Activated naive CD4-positive, alpha-beta T cell treated with Interleukin-2 at 50 U/mL for 16 hours (primary cell): ENCODE data around the gene PADI6.

Experiments
- DNase-seq: peaks from one replicate; pipeline ENCODE4 v3.0.0-alpha.2; 2020

PADI6 gene

DNA sequence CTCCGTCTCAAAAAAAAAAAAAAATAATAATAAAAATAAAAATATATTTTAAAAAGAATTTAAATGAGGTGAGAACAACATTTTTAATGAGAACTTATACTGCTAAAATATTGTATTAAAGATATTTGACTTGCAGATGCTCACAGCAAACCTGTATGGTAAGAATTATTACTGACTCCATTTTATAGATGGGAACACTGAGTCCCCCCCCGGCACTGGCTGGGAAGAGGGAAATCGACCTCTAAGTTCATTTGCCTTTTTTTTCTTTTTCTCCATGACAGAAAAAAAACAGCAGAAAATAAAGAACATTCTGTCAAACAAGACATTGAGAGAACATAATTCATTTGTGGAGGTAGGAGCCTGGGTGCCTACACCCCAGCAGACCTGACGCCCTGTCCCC lies 13.4 kb upstream of the PADI6 start:
- DNase-seq, result no peak

DNA sequence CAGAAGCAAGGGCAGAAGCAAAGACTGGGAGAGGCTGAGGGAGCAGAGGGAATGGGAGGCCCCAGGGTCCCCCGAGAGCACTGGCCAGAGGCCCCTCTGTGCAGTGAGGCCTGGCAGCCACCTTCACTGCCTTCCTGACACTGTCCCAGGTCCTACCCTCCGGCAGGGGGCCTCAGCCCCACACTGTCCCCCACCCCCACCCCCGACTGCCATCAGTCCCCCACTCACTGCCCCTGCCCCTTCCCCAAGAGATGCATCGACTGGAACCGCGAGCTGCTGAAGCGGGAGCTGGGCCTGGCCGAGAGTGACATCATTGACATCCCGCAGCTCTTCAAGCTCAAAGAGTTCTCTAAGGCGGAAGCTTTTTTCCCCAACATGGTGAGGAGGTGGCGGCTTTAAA lies 13.0 kb upstream of the PADI6 start:
- no peak for DNase-seq

DNA sequence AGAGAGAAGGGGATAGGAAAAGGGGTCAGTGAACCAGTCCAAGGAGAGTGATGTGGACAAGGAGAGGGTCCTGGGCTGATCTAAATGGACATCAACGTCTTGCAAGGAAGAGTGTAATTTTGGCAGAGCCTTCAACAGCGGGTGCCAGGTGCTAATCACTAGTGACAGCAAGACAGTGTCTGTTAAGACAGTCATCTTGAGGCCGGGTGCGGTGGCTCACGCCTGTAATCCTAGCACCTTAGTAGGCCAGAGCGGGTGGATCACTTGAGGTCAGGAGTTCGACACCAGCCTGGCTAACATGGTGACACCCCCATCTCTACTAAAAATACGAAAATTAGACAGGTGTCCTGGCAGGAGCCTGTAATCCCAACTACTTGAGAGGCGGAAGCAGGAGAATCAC lies 12.2 kb upstream of the PADI6 start:
- no peak for DNase-seq

DNA sequence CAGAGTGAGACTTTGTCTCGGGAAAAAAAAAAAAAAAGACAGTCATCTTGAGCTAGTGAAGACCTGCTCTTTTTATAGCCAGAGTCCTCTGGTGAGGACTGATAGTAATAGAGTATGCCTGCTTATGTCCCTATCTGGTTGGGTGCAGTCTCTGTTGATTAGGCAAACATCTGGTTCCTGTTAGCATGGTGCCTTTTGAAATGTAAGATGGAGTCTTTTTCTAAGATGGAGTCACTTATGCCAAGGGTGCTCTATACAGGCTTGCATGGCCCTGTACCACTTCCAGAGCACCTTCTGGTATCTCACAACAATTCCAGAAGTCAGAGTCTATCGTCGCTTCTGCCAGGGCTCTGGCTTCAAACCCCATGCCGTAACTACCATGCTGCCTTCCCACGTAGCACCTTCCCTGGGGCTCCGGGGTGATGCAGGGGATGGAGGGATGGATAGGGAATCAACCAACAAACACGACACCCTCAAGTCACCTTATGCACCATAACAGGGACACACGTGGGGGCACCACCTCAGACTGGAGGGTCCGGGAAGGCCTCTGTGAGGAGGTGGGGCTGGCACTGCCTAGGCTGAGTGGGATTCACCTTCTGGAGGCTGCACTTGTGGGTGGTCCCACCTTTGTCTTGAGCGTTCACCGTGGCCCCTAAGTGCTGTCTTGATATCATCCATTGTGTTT lies 11.6 kb upstream of the PADI6 start:
- DNase-seq, result no peak

DNA sequence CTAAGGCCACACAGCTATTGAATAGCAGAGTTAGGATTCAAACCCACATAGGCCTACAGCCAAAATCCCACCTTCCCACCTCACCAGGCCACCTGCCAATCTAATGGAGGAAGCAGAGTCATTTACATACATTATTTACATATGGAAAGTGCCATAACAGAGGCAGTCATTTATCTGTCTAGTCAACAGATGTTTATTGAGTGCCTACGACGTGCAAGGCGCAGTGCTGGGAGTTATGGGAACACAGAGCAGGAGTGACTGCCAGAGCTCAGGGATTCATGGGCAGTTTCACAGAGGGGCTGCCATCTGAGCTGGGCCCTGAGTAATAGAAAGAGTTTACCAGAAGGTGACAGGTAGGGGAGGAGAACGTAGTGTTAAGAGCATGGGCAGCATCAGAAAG lies 10.3 kb upstream of the PADI6 start:
- DNase-seq, result no peak

DNA sequence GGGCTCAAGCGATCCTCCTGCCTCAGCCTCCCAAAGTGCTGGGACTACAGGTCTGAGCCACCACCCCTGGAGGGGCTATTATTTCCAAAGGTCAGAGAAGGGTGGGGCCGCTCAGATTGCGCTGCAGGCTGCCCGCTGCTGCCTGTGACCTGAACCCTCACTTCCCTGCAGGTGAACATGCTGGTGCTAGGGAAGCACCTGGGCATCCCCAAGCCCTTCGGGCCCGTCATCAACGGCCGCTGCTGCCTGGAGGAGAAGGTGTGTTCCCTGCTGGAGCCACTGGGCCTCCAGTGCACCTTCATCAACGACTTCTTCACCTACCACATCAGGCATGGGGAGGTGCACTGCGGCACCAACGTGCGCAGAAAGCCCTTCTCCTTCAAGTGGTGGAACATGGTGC lies 8.6 kb upstream of the PADI6 start:
- DNase-seq, result no peak

DNA sequence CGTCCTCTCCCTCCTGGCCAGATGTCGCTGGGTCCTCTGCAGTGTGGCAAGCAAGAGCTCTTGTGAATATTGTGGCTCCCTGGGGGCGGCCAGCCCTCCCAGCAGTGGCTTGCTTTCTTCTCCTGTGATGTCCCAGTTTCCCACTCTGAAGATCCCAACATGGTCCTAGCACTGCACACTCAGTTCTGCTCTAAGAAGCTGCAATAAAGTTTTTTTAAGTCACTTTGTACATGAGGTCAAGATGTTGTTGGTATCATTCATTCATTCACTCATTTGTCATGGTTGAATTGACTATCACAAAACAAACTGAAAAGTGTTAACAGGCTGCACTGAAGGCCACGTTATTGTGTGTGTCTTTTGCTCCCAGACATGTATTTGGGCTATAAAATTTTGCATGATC lies 8.2 kb upstream of the PADI6 start:
- no peak for DNase-seq

DNA sequence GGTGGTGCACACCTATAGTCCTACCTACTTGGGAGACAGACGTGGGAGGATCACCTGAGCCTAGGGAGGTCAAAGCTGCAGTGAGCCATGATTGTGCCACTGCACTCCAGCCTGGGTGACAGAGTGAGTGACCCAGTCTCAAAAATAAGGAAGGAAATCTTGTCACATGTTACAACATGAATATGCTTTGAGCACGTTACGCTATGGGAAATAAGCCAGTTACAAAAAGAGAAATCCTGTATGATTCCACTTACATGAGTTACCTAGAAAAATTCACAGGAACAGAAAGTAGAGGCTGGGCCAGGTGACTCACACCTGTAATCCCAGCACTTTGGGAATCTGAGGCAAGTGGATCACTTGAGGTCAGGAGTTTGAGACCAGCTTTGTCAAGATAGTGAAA lies 6.7 kb upstream of the PADI6 start:
- no peak for DNase-seq

DNA sequence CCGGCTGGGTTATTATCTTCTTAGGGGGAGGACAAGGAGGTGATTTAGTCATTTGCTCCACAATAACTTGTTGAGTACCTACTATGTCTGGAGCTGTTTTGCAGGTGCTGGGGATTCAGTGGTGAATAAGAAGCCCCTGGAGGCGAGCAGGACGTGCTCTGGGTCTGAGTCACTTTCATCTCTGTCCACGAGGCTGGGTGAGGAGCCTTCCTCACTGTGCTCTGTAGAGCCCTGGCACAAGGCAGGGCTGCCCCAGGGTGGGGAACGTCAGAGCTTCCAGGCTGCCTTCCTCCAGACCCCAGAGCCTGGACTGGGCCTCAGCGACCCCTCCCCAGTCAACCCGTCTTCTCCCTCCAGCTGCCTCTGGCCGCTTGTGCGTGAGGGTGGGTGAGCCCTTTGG lies 2.5 kb upstream of the PADI6 start:
- no peak for DNase-seq

DNA sequence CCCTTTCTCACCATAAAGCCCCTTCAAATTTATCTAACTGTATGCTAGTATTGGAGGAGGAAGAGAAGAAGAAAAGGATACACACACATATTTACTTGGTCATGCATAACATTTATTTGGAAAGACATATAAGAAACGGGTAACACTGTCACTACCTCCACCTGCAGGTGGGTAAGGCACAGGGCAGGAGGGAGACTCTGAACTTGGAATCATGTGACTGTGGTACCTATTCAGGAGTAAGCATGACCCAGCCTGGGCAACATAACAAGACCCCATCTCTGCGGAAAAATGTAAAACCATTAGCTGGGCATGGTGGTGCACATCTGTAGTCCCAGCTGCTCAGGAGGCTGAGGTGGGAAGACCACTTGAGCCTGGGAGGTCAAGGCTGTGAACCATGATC lies 1.4 kb upstream of the PADI6 start:
- DNase-seq, result no peak

DNA sequence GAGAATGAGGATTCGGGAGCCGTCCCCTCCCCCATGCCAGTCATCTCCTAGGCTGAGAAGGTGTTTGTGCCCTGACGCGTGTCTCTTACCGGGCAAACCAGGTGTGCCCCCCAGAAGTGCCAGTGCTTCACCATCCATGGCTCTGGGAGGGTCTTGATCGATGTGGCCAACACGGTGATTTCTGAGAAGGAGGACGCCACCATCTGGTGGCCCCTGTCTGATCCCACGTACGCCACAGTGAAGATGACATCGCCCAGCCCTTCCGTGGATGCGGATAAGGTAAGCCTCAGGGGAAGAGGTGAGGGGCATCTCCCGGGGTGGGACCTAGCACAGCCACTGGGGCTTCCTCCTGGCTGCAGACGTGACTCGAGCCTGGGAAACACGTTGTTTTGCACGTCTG lies 959 bp downstream of the PADI6 start:
- DNase-seq, result no peak

DNA sequence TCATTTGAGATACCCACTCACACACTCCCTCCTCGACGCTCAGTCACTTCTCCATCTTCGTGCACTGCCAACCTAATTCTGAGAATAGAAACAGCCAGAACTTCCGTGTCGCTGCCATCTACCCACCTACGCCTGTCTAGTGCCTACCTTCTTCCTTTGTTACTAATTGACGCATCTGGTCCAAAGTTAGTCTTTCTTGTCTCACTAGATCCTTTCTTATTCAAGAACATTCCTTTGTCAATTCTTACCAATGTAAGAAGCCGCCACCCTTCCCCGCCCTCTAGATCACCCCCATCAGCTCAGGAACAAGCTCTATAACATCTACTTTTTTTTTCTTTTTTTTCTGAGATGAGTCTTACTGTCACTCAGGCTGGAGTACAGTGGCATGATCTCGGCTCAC lies 3.7 kb downstream of the PADI6 start:
- DNase-seq, result no peak

DNA sequence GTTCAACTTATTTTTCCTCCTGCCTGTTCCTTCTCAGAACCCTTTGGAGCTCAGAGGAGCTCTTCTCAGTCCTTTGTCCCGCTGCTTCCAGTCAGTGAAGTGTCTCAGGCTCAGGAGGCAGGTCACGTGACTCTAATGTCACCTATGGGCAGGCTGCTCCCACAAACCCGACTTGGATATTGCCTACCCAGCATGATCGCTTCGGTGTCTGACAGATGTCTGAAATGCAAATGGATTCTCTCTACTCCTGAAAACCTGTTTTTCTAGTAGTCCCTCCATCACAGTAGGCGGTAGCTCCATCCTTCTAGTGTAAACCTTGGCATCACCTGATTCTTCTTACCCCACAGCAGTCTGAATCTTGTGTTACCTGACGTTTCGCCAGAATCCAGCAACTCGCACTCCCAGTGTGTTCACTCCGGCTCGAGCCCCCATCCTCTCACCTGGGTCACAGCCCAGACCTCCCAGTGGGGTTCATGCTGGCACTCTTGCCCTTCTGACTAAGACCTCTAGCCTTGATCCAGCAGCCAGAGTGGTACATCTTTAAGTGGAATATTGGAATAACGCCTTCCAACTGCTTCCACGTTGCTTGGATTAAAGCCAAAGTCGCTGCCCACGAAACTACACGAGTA lies 5.4 kb downstream of the PADI6 start:
- DNase-seq, result no peak

DNA sequence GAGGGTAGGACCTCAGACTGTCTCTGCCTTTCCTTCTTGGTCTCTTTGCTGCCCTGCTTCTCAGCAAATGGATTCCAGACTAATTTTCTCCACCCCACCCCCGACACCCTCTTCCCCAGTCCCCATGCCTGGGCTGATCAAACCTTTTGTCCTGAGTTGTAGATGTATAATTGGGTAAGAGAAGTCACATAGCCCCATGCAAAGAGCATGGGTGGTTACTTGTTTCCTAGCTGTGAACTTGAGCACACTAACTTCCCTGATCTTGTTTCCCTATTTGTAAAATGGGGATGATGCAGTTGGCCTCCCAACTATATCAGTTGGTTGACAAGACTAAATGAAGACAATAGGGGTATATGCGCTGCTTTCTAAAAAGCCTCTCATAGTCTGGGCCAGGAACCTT lies 9.2 kb downstream of the PADI6 start:
- no peak for DNase-seq

DNA sequence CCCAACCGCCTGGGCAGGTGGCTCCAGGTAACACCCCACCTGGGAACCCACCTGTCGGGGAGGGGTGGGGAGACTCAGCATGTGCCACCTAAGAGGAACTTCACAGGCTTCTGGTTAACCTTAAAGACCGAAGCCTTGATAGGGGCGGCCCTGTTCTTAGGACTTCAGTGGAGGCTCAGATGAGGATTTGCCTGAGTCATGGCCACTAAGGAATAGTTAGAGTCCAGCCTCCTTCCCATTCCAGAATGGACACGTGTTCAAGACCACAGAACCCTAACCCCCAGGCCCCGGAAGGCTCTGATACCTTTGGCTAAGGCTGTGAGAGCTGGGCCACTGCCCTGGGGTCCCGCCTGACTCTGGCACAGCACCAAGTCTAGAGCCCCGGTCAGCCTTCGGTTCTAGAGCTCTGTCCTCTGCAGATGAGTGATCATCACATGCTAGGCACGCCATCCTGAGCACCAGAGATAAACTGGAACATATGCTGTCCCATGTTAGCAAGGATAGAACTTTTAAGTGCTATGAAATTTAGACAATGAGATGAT lies 20.3 kb downstream of the PADI6 start:
- no peak for DNase-seq

DNA sequence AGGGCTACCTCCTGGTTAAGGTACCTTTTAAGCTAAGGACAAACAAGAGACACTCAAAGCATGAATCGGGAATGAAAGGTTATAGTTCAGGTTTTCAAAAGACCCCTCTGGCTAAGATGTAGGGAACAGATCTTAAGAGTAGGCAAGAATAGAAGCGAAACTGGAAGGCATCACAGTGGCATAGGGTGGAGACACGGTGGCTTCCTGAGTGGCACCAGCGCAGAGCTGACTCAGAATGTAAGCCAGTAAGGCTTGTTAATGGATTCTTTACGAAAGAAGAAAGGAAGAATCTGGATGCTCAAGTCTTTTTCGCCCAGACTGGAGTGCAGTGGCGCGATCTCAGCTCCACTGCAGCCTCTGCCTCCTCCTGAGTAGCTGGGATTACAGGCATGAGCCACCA lies 21.2 kb downstream of the PADI6 start:
- DNase-seq, result no peak

DNA sequence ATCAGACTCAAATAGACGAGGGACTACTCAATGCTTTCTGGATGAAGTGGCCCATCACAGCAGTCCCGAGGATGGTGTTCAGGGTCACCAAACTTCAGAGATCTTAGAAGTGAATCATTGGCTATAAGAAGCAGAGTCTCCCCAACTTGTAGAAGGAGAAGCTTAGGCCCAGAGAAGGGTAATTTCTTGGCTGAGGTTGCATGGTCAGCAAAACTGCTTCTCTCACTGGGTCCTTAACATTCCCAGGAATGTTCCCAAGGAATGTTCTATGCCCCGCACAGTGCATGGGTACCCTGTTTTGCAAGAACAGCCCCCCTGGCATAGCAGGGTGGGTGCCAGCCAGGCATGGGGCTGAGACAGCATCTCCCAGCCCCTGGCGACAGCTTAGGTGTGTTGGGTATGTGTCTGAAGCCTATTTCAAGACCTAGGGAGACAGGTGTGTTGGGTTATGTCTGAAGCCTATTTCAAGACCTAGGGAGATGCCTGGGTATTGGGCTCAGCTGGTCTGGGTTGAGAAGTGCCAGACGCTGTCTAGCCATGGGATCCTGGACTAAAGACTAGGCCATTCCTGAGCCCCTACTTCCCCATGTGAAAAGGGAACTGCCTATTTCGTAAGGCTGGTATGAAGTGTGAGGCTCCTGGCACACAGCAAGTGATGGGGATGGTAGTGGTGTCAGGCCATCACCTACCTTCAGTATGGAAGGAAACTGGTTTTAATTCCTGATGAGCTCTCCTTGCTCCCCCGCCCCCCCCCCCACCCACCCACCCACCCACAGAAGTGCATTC lies 26.1 kb downstream of the PADI6 start:
- no peak for DNase-seq

DNA sequence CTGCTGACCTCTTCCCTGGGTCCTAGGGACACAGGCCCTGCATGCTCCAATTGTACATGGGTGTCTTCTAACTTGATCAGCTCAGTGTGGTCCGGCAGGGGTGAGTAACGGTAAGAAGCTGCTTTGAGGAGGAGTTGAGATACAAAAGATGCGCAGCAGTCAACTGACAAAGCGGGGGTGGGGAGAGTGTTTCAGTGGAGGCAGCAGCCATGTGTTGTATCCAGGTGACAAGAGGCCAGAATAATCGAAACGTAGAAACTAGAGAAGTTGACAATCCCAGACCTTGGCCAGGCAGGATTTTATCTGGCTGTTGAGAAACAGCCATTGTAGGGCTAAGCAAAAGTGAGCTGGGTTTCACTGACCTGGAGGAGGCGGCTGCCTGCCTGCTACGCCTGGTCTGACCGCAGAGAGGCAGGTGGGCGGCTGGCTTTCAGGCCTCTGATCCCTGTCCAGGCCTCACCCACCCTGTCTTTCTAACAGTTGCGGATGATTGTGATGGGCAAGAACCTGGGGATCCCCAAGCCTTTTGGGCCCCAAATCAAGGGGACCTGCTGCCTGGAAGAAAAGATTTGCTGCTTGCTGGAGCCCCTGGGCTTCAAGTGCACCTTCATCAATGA lies 28.8 kb downstream of the PADI6 start:
- DNase-seq, result no peak

DNA sequence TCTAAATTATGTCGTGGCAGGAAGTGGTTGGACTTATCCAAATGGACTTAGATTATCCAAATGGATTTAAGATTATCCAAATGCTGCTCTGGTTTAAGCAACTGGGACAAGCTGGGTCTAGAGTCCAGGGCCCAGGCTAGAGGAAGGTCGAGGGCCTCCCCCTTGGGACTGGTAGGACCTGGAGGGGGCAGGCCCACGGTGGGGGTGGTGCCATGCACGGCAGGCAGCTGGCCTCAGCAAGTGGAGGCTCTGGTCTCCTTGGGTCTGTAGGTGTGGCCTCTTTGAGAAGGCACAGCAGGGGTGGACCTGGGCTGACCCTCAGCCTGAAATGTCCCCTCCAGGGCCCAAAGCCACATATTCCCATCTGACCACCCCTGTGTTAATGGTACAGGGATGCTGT lies 29.8 kb downstream of the PADI6 start:
- DNase-seq, result no peak

DNA sequence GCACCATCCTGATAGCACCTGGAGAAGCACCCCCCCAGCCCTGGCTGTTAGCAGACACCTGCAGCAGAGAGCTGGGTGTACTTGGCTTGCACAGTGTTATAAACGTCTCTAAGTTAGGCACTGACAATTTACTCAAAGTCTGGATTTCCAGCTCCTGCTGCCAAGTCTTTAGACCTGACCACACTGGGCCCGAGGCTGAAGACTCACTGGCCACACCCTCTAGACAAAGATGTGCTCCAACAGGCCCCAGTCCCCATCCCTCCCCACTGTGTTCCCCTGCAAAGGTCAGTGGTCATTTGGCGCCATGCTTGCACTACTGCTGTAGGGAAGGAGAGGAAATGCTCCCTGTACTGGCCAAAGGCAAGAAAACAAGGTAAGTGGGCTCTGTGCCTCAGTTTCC lies 31.1 kb downstream of the PADI6 start:
- no peak for DNase-seq

DNA sequence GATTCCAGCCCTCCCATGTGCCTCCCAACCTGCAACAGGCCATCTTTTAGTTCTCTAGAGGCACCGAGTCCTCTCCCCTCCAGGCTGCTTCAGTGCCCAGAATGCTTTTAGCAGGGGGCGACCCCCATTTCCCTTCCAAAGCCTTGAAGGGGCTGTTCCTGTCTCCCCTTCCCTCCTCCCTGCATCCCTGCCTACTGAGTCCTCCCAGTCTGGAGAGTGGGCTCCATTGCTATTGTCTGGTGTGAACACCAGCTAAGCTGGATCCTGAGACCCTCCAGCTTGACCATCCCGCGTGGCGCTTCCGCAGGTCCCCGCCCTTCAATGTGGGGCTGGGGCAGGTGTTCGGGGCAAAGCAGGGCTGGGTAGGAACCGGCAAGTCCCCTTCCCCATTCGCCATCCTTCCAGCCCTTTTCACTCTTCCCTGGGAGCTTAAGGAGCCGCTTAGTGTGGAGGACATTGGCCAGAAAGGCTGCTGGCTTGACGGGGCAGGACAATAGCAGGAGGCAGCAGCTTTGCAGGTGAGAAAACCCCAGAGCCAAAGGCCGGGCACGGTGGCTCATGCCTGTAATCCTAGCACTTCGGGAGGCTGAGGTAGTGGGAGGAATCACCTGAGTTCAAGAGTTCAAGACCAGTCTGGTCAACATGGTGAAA lies 32.2 kb downstream of the PADI6 start:
- DNase-seq, result no peak

DNA sequence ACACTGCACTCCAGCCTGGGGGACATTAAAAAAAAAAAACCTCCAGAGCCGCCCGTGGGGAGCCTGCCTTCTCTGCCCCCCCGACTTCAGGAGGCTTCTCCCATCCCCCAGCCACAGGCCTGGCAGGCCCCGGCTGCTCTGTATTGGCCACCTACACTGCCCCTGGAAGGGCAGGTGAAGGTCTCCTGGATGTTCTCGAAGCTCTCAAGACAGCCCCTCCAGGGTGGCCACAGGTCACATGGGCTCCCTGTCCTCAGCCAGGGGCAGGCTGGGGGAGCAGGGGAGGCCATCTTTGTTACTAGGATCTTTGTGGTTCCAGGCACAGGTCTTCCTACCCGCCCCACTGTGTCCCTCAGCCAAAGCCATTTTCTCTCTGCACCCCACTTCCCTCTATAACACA lies 32.8 kb downstream of the PADI6 start:
- DNase-seq, result no peak
